Fibroblast of skin of back (primary cell): ENCODE measurements around the gene LGI4. TPM values are rescaled to one million over a fixed set of nuclear protein-coding genes. Genes with fewer than 3 reads are reported as not detected.

Source experiments
- DNase-seq: peaks from one replicate; pipeline ENCODE4 v3.0.0-alpha.2; 2013
- polyA plus RNA-seq, 2 experiments: library from polyadenylated mRNA; unstranded; fragments of 120-200 nt; gene quantifications; one replicate each; pipeline ENCODE4 v1.2.1, GENCODE V29; 2013; ENCODE audit not compliant: insufficient read length in 2 of 2

The LGI4 gene
- 0.31 TPM for polyA plus RNA-seq (2013, experiment 1 of 2; ENCODE audit: insufficient read length)
- 0.72 TPM for polyA plus RNA-seq (2013, experiment 2 of 2; ENCODE audit: insufficient read length)

DNA sequence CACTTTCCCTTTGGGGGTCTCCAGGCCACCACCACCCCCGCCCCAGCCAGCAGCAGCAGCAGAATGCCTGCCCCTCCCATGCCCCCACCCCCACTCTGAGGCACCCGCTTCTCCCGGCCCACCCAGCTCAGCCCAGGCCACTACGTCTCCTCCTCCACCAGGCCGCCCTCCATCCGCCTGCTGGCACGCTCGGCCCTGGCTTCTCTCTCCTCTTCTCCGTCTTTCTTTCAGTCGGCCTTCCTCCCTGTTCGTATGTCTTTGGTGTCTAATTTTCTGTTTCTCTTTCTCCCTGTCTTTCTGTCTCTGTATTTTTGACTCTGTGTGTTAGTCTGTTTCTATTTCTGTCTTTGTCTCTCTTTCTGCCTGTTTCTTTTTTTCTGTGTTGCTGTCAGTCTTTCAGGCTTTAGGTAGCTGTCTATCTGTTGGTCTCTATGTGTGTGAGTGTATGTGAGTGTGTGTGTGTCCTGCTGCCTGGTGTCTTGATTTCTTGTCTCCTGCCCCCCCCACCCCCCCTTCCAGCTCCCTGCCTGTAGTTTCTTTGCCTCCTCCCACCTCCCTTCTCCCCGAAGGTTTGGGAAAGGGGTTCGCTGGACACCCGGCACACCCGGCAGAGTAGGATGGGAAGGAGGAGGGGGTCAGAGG lies at the start of gene LGI4:
Gene LGI4, minus strand, starts transcription at position 459 of the 642 bp plus-strand sequence. Its CDS starts 379 bp downstream, at position 80.
- no peak for DNase-seq

DNA sequence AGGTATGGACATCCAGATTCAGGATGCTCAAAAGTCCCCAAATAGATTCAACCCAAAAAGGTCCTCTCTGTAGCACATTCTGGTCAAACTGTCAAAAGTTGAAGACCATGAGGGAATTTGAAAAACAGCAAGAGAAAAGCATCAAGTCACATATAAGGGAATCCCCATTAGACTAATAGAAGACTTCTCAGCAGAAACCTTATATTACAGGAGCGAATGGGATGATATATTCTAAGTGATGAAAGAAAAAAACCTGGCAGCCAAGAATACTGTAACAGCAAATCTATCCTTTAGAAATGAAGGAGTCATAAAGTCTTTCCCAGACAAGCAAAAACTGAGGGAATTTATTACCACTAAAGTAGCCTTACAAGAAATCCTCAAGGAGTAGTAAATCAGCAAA lies 49.4 kb upstream of the LGI4 start:
- no peak for DNase-seq

DNA sequence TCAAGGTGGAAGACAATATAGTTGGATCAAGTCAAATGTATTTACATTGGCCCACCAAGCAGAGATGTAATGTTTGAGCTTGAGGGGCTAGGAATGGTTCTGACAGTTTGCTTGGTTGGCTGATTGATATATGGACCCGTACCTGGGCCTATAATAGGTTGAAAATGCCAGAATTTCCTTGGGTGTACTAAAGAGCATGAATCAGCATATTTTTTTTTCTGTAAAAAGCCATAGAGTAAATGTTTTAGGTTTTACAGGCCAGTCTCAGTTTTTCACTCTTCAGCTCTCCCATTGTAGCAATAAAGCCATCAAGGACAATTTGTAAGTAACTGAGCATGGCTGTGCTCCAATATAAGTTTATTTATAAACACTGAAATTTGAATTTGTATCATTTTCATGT lies 46.5 kb upstream of the LGI4 start:
- no peak for DNase-seq

DNA sequence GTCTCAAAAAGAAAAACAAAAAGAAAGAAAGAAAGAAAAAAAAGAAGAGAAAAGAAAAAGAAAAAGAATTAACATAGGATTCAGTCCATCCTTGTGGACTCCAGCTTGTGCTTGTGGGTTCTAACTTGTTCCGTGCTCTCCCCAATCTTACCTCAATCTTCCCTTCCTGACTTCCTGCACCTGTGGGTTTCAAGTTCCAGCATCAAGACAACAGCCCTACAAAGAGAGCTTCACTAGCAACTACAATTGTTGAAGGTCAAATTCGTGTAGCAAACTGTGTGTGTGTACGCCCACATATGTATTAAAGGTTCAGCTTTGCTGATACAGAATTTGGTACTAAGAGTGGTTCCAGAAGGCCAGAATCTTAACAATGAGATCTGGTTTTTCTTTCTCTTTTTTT lies 45.0 kb upstream of the LGI4 start:
- DNase-seq: no peak

DNA sequence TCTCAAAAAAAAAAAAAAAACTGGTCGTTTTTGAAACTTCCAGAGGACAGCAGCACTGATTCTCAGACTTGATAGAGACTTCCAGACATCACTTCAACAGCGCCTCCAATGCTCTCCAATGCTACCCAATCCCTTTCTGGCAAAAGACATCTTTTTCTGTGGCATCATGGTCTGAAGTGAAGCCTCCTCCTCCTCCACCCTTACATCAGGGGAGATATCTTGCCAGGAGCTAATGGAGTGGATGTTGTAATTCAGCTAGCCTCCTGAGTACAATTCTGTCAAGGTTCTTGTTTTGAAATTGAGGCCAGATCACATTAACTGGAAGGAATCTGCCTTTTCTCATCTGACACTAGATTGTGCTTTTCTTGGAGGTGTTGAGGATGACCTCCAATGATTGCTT lies 43.8 kb upstream of the LGI4 start:
- DNase-seq: no peak

DNA sequence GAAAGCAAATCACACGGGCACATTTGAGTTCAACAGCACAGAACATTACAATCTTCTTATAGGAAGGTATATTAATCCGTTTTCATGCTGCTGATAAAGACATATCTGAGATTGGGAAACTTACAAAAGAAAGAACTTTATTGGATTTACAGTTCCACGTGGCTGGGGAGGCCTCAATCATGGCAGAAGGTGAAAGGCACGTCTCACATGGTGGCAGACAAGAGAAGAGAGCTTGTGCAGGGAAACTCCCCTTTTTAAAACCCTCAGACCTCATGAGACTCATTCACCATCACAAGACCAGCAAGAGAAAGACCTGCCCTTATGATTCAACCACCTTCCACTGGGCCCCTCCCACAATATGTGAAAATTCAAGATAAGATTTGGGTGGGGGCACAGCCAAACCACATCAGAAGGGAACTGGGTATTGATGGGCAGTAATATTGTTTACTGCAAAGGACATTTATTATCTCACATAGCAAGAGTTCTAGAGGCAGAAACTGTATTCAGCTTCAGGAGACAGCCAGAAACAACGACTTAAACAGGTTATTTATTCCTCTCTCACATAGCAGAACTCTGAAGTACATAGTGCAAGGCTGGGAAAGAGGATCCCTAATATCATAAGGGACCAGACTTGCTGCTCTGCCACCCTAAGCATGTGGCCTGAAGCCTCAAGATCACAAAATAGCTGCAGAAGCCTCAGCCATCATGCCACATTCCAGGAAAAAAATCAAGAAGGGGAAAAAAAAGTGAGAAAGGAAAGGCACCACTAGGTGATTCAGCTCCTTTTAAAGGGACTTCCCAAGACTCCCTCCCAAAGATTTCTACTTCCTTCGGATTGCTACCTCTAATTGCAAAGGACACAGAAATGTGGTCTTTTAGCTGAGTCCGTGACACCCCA lies 42.8 kb upstream of the LGI4 start:
- no peak for DNase-seq

DNA sequence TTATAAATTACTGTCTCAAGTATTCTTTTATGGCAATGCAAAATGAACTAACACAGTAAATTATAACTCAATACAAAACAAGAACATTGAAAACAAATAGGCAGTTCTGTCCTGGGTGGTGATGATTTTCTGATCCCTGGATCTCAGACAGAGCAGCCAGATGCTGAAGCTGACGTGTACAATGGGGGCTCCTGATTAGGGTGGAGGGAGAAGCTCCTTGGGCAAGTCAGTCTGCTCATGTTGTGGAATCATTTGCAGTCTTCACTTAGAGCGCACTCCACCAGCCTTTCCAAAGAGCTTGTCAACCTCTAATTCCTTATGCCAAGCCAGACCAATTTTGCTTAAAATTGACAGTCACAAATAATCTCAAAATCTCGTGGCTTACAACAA lies 41.3 kb upstream of the LGI4 start:
- DNase-seq: no peak

DNA sequence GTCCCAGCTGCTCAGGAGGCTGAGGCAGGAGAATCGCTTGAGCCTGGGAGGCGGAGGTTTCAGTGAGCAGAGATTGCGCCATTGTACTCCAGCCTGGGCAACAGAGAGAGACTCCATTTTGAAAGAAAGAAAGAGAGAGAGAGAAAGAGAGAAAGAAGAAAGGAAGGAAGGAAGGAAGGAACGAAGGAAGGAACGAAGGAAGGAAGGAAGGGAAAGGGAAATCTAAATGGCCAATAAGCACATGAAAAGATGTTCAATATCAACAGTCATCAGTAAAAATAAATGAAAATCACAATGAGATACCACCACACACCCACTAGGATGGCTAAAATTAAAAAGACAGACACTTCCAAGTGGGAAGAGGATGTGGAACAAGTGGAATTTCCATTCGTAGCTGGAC lies 39.4 kb upstream of the LGI4 start:
- DNase-seq: no peak

DNA sequence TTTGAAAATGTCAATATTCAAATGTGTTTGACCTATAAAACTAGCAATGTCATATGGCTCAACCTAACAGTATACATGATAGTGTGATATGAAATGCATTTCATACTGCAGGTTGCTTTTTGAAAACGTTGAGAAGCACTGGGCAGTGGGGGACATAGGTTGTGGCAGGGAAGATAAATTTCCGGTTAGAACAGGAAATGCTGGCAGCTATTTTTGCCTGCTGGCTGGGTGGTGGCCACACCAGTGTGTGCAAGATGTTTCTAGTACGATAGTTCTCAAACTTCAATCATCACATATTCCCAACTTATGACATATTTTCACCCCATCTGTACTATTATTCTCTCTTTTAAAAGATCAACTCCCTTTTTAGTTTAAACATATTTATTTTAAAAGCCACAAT lies 36.9 kb upstream of the LGI4 start:
- no peak for DNase-seq

DNA sequence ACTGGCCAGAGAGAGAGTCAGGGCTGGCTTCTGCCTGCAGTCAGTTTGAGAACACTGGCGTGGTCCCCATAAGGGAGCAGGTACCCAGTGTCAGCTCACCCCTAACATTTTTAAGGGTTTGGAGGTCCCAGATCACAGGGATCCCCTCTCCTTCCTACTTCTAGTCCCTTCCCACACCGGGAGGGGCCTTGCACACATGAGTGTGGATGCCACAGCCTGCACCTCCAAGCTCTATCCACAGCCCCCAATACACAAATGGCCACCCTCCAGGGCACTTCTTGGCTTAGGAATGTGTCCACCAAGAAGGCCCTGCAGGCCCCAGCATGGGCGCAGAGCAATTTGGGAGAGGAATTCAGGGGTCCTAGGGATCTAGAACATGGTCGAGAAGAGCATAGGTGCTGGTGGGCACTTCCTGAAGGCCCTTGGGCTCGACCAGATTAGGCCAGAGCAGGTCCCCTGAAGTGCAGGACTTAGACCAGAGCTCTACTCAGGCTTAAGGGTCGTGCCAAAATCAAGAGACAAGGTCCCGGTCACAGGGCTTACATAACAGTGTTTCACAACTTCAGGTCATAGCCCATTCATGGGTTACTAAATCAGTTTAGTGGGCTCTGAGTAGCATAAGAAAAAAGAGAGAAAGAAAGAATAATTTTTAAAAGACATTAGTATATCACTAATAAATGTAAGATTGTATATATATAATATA lies 35.7 kb upstream of the LGI4 start:
- no peak for DNase-seq

DNA sequence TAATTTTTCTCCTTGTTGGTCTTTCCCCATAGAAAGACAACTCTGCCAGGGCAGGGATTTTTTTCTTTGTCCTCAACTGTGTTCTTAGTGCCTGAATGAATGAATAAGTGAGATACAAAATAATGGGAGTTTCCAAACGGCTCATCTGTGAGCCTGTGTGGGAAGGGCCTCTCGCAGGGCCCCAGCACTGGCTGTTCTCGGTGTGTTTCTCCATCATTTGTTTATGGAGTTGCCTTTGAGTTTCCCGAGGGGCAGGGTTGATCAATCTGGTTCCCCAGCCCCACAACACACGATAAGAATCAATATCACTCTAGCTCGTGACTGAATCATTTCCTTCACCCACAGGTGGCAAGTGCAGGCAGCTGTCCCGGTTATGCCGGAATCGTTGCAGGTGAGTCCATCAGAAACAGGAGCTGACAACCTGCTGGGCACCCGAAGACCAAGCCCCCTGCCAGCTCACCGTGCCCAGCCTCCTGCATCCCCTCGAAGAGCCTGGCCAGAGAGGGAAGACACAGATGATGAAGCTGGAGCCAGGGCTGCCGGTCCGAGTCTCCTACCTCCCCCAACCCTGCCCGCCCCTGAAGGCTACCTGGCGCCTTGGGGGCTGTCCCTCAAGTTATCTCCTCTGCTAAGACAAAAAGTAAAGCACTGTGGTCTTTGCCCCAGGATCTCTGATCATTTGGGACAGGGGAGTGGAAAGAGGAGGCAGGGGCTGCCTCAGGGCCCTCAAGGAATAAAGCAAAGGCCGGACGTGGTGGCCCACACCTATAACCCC lies 34.5 kb upstream of the LGI4 start:
- DNase-seq: no peak

DNA sequence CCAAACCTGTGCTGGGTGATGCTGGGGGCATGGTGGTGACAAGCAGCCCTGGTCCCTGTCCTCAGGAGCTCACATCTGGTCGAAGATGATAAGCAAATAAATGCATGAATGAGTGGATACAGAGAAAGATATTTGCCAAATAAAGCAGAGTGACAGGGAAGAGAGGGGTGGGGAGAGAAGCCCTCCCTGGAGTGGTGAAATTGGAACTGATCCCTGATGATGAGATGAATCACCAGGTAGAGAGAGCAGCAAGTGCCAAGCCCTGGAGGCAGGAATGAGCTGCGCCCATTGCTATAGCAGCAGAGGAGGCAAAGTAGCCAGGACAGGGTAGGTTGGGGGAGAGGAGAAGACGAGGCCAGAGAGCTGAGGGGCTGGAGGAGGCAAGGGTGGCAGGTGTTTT lies 33.3 kb upstream of the LGI4 start:
- DNase-seq: no peak

DNA sequence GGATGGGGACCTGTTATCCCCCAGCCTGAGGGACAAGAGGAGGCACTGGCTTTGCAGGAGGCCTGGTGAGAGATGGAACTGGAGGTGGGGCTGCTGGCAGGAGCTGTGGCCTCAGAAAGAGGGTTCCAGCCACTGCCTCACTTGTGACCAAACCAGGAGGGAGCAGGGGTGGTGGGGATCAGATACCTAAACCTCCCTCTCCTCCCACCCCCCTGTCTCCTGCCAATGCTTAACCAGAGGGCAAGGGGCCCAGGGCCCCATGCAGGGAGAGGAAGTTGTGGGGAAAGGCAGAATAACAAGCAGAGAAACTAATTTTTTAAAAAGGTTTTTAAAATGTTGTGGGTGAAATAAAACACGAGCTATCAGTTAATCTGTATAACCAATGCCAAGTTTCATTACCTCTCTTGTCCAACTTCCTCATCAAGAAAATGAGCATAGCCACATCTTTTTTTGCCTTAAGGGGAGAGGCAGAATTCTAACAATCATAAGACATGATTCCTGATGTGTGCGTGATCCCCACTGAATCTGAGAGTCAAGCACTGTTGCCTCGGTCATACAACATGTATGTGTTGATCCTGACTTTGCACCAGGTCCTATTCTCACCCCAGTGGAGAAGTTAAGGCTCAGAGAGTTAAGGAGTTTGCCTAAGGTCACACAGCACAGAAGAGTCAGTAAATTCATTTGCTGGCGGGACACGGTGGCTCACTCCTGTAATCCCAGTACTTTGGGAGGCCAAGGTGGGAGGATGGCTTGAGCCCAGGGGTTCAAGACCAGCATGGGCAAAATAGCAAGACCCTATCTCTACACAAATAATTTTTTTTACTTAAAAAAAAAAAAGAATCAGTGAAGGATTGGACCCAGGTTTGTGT lies 32.6 kb upstream of the LGI4 start:
- no peak for DNase-seq

DNA sequence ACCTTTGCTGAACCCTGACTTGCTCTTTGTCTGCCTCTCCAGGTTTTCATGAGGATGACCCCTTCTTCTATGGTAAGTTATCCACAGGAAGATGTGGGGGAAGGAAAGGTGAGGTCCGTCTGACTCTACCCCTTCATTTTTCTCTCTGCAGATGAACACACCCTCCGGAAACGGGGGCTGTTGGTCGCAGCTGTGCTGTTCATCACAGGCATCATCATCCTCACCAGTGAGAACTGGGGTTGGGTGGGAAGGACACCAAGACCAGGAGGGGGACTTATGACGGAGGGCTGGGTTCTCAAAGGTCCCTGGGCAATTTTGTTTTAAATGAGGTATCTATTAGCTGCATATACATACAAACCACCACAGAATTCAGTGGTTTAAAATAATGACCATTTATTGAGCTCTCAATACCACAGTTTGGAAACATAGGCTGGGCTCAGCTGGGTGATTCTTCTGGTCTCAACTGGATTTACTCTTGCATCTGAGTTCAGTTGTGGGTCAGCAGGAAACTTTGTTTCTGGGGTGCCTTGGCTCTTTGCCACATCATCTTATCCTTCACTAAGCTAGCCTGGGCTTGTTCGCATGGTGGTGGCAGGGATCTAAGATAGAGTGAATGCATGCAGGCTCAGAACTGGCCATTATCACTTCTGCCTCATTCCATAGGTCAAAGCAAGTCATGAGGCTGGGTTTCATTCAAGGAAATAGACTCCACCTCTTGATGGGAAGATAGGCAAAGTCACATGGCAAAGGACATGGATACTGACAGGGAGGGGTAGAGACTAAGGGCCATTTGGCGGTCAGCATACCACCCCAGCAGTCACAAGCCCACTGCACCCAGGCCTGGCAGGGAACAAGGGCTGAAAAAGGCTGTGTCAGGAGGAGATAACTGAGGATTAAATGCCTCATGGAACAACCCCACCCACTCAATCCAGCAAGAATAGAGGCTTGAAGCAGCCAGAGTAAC lies 31.5 kb upstream of the LGI4 start:
- no peak for DNase-seq

DNA sequence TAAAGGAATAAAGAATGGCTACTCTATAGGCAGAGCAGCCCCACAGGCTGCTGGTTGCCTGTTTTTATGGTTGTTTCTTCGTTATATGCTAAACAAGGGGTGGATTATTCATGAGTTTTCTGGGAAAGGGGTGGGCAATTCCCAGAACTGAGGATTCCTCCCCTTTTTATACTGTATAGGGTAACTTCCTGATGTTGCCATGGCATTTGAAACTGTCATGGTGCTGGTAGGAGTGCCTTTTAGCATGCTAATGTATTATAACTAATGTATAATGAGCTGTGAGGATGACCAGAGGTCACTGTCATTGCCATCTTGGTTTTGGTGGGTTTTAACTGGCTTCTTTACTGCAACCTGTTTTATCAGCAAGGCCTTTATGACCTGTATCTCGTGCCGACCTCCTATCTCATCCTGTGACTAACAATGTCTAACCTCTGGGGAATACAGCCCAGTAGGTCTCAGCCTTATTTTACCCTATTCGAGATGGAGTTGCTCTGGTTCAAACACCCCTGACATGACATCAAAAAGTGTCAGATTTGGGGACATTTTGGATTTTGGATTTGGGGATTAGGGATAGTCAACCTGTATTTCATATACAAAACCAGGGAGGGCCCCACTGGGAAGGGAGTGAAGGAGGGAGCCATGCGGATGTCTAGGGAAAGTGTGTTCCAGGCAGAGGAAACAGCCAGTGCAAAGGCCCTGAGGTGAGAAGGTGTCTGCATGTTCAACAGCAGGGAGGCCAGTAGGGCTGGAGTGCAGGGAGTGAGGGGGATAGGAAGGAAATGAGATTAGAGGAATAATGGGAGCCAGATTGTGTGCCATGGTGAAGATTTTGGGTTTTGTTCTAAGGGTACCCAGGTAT lies 30.6 kb upstream of the LGI4 start:
- DNase-seq: no peak

DNA sequence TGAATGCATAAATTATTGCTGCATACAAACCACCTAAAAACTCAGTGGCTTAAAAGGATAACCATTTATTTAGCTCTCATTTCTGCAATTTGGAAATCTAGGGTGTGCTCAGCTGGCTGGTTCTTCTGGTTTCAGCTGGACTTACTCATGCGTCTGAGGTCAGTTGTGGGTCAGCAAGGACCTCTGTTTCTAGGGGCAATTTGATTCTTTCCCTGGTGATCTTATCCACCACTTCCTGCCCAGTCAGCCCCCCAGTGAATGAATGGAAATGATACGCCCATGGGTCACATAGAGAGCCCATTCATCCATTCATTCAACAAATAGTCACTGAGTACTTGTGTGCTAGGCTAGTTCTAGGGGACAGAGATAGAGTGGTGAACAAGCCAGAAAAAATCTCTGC lies 29.6 kb upstream of the LGI4 start:
- DNase-seq: no peak

DNA sequence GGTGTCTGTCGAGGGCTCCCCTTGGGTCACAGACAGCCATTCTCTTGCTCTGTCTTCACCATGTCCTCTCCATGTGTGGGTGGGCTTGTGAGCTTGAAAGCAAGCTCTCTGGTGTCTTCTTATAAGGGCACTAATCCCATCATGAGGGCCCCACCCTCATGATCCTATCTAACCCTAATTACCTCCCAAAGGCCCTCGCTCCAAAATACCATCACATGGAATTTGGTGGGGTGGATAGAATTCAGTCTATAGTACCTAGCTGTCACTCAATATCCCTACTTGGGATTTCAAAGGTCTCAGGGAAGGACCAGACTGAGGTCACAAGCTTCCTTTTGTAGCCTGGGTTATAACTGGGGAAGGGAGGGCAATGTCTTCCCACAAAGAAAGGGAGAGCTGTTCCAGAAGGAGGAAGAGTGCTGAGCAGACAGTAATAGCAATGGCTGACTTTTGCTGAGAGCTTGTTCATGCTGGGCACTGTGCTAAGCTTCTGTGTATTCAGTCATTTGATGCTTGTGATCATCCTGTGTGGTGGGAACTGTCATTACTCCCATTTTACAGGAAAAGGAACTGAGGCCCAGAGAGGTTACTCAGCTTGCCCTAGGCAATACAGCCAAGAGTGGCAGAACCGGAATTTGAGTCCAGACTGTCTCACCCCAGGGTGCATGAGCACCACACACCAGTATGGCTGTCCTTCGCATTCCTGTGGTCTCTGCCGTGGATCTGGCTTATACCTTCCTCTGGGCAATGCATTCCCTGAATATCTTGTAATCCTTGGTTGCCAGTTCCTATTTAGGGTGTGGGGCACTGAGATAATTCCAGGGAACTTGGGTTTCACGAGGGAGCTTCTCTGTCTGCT lies 27.8 kb upstream of the LGI4 start:
- DNase-seq: peak; percentile 81

DNA sequence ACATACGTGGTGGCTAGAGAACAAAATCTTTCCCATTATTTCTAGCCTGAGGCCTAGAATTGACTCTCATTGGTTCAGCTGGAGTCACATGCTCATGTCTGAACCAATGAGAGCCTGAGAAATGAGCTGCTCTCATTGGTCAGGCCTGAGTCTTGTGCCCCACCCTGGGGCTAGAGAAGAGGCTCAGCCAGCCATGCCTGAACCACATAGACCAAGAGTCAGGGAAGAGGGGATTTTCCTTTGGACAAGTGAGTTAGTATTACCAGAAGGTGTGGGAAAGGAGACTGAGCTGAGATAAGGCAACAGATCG lies 26.5 kb upstream of the LGI4 start:
- no peak for DNase-seq
